GM19239 (cell line): ENCODE results near the gene PRKAG1.
"Not testable (repeated sequence)": the region's sequence is repeated elsewhere in the genome, so short reads cannot be mapped to it uniquely, and the experiment has no call there.

Experiments used
- DNase-seq: peaks from one replicate; pipeline ENCODE4 v3.0.0; 2011; ENCODE audit warnings: low spot score; ENCODE audit not compliant: insufficient read length
- FAIRE-seq: peaks from 2 replicates; lab custom pipeline; 2011; peaks lifted over from hg19 to GRCh38; lab: Jason Lieb, UNC

Gene PRKAG1

GRCh38 chr12:49018261-49019119 lies at the start of gene PRKAG1:
PRKAG1 (minus strand) TSS chr12:49018776; CDS start chr12:49018740, 36 bp downstream.
- peak; percentile 90 for FAIRE-seq
- DNase-seq = peak; percentile 98

GRCh38 chr12:49066120-49066519 lies 47.5 kb upstream of the PRKAG1 start:
- FAIRE-seq (no peak), DNase-seq (no peak)

- no peak for DNase-seq
- FAIRE-seq = no peak
Observed at GRCh38 chr12:49064767-49065152, 46.2 kb upstream of the PRKAG1 start.

GRCh38 chr12:49061916-49062315 lies 43.3 kb upstream of the PRKAG1 start:
- DNase-seq, FAIRE-seq: not testable (repeated sequence)

GRCh38 chr12:49061157-49061650 lies 42.6 kb upstream of the PRKAG1 start:
- DNase-seq (no peak), FAIRE-seq (peak; percentile 69)

GRCh38 chr12:49060237-49061156 lies 41.9 kb upstream of the PRKAG1 start, which contains the start of gene KMT2D:
KMT2D (minus strand) TSS chr12:49060794; CDS start chr12:49055324, 5,470 bp downstream.
- peak; percentile 56 for FAIRE-seq
- peak; percentile 90 for DNase-seq

GRCh38 chr12:49059299-49060171 lies 41.0 kb upstream of the PRKAG1 start:
- DNase-seq (no peak), FAIRE-seq (no peak)

GRCh38 chr12:49059045-49059298 lies 40.4 kb upstream of the PRKAG1 start:
- DNase-seq (no peak), FAIRE-seq (no peak)

GRCh38 chr12:49058366-49059044 lies 39.9 kb upstream of the PRKAG1 start:
- DNase-seq = no peak
- no peak for FAIRE-seq

- DNase-seq = no peak
- FAIRE-seq = no peak
Observed at GRCh38 chr12:49057888-49058287, 39.3 kb upstream of the PRKAG1 start.

- FAIRE-seq = peak; percentile 99
- peak; percentile 94 for DNase-seq
Observed at GRCh38 chr12:49055978-49056754, 37.6 kb upstream of the PRKAG1 start.

GRCh38 chr12:49055092-49055491 lies 36.5 kb upstream of the PRKAG1 start:
- no peak for DNase-seq
- FAIRE-seq = no peak

- DNase-seq (no peak), FAIRE-seq (no peak)
Observed at GRCh38 chr12:49054524-49054923, 35.9 kb upstream of the PRKAG1 start.

GRCh38 chr12:49054096-49054495 lies 35.5 kb upstream of the PRKAG1 start:
- no peak for DNase-seq

GRCh38 chr12:49052451-49053208 lies 34.1 kb upstream of the PRKAG1 start:
- DNase-seq = no peak
- FAIRE-seq = no peak

More at GRCh38 chr12:49054096-49054495, 35.5 kb upstream of the PRKAG1 start:
- no peak for FAIRE-seq

- FAIRE-seq (no peak), DNase-seq (no peak)
Observed at GRCh38 chr12:49051777-49052438, 33.3 kb upstream of the PRKAG1 start.

- FAIRE-seq (no peak), DNase-seq (no peak)
Observed at GRCh38 chr12:49051373-49051764, 32.8 kb upstream of the PRKAG1 start.
